Astrocyte (in vitro differentiated cells and primary cell): ENCODE measurements around the gene TBC1D16. TPM values are rescaled to one million over a fixed set of nuclear protein-coding genes. Genes with fewer than 3 reads are reported as not detected.
A peak's percentile ranks its signal among the peaks of the same experiment; 100 is the strongest.

Source experiments
- DNase-seq: peaks from one replicate; pipeline ENCODE4 v3.0.0-alpha.2; 2010; ENCODE audit warnings: low read depth
- FAIRE-seq: peaks from 2 replicates; lab custom pipeline; 2011; peaks lifted over from hg19 to GRCh38; lab: Jason Lieb, UNC
- H2AFZ ChIP-seq: 2 replicates; pipeline ENCODE4 v1.6.0; 2012; ENCODE audit warnings: low read depth, low read length, inconsistent platforms
- H3K27ac ChIP-seq: 2 replicates; pipeline ENCODE4 v1.5.1; 2011; ENCODE audit warnings: low read depth, low read length, inconsistent platforms
- H3K27me3 ChIP-seq: 2 replicates; pipeline ENCODE4 v1.6.0; 2011; ENCODE audit warnings: low read length, inconsistent platforms; ENCODE audit not compliant: insufficient read depth
- H3K36me3 ChIP-seq: 2 replicates; pipeline ENCODE4 v1.5.1; 2011; ENCODE audit warnings: low read length, inconsistent platforms; ENCODE audit not compliant: insufficient read depth
- H3K4me1 ChIP-seq: 2 replicates; pipeline ENCODE4 v1.5.1; 2011; ENCODE audit warnings: low read length, inconsistent platforms; ENCODE audit not compliant: insufficient read depth
- H3K4me2 ChIP-seq: 2 replicates; pipeline ENCODE4 v1.6.0; 2012; ENCODE audit warnings: low read length, inconsistent platforms
- H3K4me3 ChIP-seq: 2 replicates; pipeline ENCODE4 v1.5.1; 2011; ENCODE audit warnings: low read depth, mild to moderate bottlenecking, low read length, inconsistent platforms; ENCODE audit not compliant: insufficient read depth
- H3K79me2 ChIP-seq: 2 replicates; pipeline ENCODE4 v1.6.0; 2012; ENCODE audit warnings: mild to moderate bottlenecking, low read length, inconsistent platforms; ENCODE audit not compliant: insufficient read depth
- H3K9ac ChIP-seq: 2 replicates; pipeline ENCODE4 v1.6.0; 2012; ENCODE audit warnings: mild to moderate bottlenecking, low read length, inconsistent platforms
- H3K9me3 ChIP-seq: 2 replicates; pipeline ENCODE4 v1.5.1; 2012; ENCODE audit warnings: low read depth, mild to moderate bottlenecking, low read length, inconsistent platforms; ENCODE audit not compliant: insufficient read depth
- H4K20me1 ChIP-seq: 2 replicates; pipeline ENCODE4 v1.6.0; 2012; ENCODE audit warnings: low read length, inconsistent platforms; ENCODE audit not compliant: insufficient read depth
- H3K27ac Mint-ChIP-seq: one replicate; pipeline ENCODE4 v1.8.0; 2021; ENCODE audit warnings: mild to moderate bottlenecking, mixed read lengths; ENCODE audit not compliant: unreplicated experiment
- H3K27me3 Mint-ChIP-seq: one replicate; pipeline ENCODE4 v1.8.0; 2021; ENCODE audit warnings: low read depth, mixed read lengths; ENCODE audit not compliant: unreplicated experiment
- H3K36me3 Mint-ChIP-seq: one replicate; pipeline ENCODE4 v1.8.0; 2021; ENCODE audit warnings: low read depth, mixed read lengths; ENCODE audit not compliant: unreplicated experiment
- H3K4me1 Mint-ChIP-seq: one replicate; pipeline ENCODE4 v1.8.0; 2021; ENCODE audit warnings: low read depth, mixed read lengths; ENCODE audit not compliant: unreplicated experiment
- H3K4me3 Mint-ChIP-seq: one replicate; pipeline ENCODE4 v1.8.0; 2021; ENCODE audit warnings: mild to moderate bottlenecking, moderate library complexity, mixed read lengths; ENCODE audit not compliant: unreplicated experiment
- H3K9me3 Mint-ChIP-seq: one replicate; pipeline ENCODE4 v1.8.0; 2021; ENCODE audit warnings: mild to moderate bottlenecking, mixed read lengths; ENCODE audit not compliant: unreplicated experiment
- EZH2 ChIP-seq: IDR thresholded peaks from 2 replicates; pipeline ENCODE4 v1.6.1; 2012; ENCODE audit warnings: mild to moderate bottlenecking, low read length, inconsistent platforms; ENCODE audit not compliant: insufficient read depth
- total RNA-seq: library from RNA; stranded (reverse); gene quantifications from 2 replicates; pipeline ENCODE4 v1.2.1, GENCODE V29; 2021
- TF ChIP-seq, protein P1 (sequence below): IDR thresholded peaks from 2 replicates; pipeline ENCODE4 v1.5.1; 2011; ENCODE audit warnings: low read depth, mild to moderate bottlenecking, inconsistent platforms, low read length, moderate library complexity; ENCODE audit not compliant: insufficient read depth

Gene TBC1D16
- total RNA-seq, 1 donor from 2014 or later: 37.6 TPM

DNA sequence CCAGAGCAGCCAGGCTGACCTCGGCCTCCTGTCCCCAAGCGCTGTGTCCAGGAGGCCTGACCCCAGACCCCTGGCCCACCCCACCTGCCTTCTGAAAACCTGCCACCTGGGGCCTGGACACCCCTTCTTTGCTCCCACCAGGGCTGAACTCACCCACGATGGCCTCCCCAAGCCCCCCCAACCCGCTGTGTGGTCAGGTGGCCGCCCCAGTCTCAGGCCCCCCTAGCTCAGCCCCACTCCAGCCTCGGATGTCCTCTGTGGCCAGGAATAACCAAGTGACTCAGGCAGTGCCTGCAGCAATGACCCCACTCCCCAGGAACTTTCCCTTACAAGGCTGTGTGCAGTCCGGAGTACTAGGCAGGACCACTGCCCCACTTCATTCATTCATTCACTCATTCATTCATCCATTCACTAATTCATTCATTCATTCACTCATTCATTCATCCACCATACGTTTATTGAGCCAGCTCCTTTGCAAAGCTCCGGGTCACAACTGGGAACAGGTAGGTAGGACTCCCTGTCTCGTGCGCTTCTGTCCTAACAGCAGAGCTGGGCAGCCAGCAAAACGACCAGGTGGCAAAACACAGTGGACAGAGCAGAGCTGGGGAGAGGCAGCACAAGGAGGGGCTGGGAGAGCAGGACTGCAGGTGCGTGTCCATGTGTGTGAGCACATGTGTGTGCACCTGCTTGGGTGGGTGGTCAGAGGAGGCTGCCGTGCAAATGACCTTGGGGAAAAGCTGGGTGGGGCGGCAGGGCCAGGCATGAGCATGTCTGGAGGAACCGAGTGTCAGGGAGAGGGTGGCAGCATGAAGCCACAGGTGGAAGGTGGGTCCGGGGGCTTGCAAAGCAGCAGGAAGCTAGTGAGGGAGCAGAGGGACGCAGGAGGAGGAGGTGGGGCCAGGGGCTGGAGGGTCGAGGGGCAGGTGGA lies 120.6 kb downstream of the TBC1D16 start:
- no peak overlapping the region for H3K9ac ChIP-seq
- H3K27ac ChIP-seq: no peak overlapping the region
- H3K27me3 Mint-ChIP-seq: peaks cover 54% of the 10 kb centered on the region
- H3K4me3 Mint-ChIP-seq: no peak overlapping the region
- no peaks in the 10 kb centered on the region for H3K36me3 ChIP-seq
- H4K20me1 ChIP-seq: peaks cover 5% of the 10 kb centered on the region
- peak overlapping the region; percentile 26 for H3K27ac Mint-ChIP-seq
- H3K4me1 ChIP-seq: no peaks in the 10 kb centered on the region
- no peak for TF ChIP-seq EZH2
- TF ChIP-seq, protein P1, sequence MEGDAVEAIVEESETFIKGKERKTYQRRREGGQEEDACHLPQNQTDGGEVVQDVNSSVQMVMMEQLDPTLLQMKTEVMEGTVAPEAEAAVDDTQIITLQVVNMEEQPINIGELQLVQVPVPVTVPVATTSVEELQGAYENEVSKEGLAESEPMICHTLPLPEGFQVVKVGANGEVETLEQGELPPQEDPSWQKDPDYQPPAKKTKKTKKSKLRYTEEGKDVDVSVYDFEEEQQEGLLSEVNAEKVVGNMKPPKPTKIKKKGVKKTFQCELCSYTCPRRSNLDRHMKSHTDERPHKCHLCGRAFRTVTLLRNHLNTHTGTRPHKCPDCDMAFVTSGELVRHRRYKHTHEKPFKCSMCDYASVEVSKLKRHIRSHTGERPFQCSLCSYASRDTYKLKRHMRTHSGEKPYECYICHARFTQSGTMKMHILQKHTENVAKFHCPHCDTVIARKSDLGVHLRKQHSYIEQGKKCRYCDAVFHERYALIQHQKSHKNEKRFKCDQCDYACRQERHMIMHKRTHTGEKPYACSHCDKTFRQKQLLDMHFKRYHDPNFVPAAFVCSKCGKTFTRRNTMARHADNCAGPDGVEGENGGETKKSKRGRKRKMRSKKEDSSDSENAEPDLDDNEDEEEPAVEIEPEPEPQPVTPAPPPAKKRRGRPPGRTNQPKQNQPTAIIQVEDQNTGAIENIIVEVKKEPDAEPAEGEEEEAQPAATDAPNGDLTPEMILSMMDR: no peak
- FAIRE-seq (no peak), DNase-seq (no peak)
- H3K79me2 ChIP-seq: no peaks in the 10 kb centered on the region
- H3K36me3 Mint-ChIP-seq: no peaks in the 10 kb centered on the region
- peaks cover 6% of the 10 kb centered on the region for H3K27me3 ChIP-seq
- H3K9me3 Mint-ChIP-seq: no peaks in the 10 kb centered on the region
- no peak overlapping the region for H3K4me3 ChIP-seq
- peaks cover 7% of the 10 kb centered on the region for H3K4me1 Mint-ChIP-seq
- H3K4me2 ChIP-seq: no peak overlapping the region
- no peak overlapping the region for H2AFZ ChIP-seq
- no peaks in the 10 kb centered on the region for H3K9me3 ChIP-seq

DNA sequence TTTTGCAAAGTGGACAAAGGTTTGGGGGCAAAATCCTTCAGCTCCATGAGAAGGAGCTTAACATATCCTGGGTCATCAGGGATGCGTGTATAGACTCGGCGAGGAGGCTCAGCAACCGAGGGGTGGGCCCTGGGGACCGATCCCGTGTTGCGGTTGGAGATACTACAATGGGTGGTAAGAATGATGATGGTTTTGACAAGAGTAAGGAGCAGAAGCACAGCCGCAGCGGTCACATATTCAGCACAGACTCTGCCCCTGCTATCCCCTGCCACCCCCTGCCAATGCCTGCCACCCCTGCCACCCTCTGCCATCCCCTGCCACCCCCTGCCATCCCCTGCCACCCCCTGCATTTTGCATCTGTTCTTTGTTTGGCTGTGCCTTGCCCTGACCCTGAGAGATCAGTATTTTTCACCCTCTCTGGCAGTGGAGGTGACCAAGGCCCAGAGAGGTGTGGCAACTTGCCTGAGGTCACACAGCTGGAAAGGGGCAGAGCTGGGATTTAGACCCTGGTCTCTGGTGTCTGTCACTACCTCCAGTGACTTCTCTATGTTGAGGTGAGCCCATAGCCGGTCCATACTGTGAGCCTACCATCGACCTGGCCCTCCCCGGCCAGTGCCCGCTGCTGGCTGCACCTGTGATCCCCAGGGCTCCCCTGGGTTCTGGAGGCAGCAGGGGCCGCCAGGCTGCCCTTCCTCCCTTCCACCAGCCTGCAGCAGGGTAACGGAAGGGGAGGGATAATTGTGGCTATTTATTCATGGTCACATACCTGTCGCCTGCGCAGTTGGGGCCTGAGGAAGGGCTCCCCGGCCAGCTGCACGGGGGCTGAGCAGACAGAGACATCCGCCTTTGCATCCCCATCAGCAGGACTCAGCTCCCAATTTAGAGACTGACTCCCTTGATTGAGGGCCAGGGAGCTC lies 121.5 kb downstream of the TBC1D16 start:
- Histone ChIP-seq H2AFZ (no peak overlapping the region), H3K9ac (no peak overlapping the region), H3K27ac (no peak overlapping the region), H3K9me3 (no peaks in the 10 kb centered on the region), H3K36me3 (no peaks in the 10 kb centered on the region), H3K27me3 (peaks cover 6% of the 10 kb centered on the region), H4K20me1 (peaks cover 5% of the 10 kb centered on the region), H3K4me2 (no peak overlapping the region), H3K4me1 (no peaks in the 10 kb centered on the region), H3K79me2 (no peaks in the 10 kb centered on the region), H3K4me3 (no peak overlapping the region)
- DNase-seq (no peak), FAIRE-seq (no peak)
- Mint-ChIP-seq H3K27ac (no peak overlapping the region), H3K27me3 (peaks cover 56% of the 10 kb centered on the region), H3K36me3 (no peaks in the 10 kb centered on the region), H3K4me1 (peaks cover 7% of the 10 kb centered on the region), H3K9me3 (no peaks in the 10 kb centered on the region), H3K4me3 (no peak overlapping the region)
- TF ChIP-seq EZH2: no peak
- TF ChIP-seq, protein P1: no peak
